Measurements from ENCODE around the gene LILRA1. TPM values are rescaled to one million over a fixed set of nuclear protein-coding genes. Genes with fewer than 3 reads are reported as not detected.
"Not testable (repeated sequence)": the region's sequence is repeated elsewhere in the genome, so short reads cannot be mapped to it uniquely, and the experiment has no call there.

Gene LILRA1
- not detected in 2 replicates for total RNA-seq

DNA sequence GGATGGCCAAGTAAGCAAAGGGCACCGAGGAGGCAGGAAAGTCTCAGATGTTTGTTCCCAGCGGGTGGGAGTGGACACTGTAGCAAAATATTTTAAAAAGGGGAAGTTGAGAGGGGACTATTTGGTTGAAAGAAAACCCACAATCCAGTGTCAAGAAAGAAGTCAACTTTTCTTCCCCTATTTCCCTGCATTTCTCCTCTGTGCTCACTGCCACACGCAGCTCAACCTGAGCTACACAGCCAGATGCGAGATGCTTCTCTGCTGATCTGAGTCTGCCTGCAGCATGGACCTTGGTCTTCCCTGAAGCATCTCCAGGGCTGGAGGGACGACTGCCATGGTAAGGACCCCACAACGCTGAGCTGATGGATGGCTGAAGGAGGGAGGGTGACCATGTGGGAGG lies at the start of gene LILRA1:
LILRA1 (plus strand) TSS at position 188 of the 400 bp plus-strand sequence. CDS start 613 bp downstream, outside the sequence.
- DNase-seq (ENCODE audit: low read depth in 2 of 2): not testable (repeated sequence)

GRCh38 chr19:54548806-54549205 lies 44.6 kb upstream of the LILRA1 start:
- DNase-seq (ENCODE audit: low read depth in 2 of 2): no peak

GRCh38 chr19:54549224-54549623 lies 44.2 kb upstream of the LILRA1 start:
- DNase-seq (ENCODE audit: low read depth in 2 of 2): no peak

- DNase-seq (ENCODE audit: low read depth in 2 of 2): no peak
Observed at GRCh38 chr19:54551293-54551692, 42.1 kb upstream of the LILRA1 start.

DNA sequence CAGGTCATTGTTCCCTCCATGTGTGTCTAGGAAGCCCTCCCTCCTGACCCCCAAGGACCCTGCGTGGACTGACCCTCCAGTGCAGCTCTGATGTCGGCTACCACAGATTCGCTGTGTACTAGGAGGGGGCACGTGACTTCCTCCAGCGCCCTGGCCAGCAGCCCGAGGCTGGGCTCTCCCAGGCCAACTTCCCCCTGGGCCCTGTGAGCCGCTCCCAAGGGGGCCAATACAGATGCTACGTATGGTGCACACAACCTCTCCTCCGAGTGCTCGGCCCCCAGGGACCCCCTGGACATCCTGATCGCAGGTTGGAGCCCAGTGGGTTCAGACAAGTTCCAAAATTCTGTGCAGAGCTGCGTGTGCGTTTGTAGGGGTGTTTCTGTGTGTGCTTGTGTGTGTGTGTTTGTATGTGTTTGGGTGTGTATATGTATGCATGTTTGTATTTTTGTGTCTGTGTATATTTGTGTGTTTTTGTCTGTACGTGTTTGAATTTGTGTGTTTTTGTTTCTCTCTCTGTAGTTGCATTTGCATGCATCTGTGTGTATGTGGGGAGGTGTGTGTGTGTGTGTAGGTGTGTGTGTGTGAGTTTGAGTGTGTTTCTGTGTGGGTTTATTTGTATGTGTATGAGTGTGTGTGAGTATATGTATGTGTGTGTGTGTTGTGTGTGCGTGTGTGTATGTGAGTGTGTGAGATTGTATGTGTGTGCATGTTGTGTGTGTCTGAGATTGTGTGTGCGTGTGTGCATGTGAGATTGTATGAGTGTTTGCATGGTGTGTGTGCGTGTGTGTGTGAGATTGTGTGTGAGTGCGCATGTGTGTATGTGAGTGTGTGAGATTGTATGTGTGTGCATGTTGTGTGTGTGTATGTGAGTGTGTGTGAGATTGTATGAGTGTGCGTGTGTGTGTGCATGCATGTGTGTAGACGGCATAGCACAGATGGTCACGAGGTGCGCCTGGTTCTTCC lies 41.2 kb upstream of the LILRA1 start:
- DNase-seq (ENCODE audit: low read depth in 2 of 2): no peak

- DNase-seq (ENCODE audit: low read depth in 2 of 2): no peak
Observed at GRCh38 chr19:54552913-54553310, 40.5 kb upstream of the LILRA1 start.

DNA sequence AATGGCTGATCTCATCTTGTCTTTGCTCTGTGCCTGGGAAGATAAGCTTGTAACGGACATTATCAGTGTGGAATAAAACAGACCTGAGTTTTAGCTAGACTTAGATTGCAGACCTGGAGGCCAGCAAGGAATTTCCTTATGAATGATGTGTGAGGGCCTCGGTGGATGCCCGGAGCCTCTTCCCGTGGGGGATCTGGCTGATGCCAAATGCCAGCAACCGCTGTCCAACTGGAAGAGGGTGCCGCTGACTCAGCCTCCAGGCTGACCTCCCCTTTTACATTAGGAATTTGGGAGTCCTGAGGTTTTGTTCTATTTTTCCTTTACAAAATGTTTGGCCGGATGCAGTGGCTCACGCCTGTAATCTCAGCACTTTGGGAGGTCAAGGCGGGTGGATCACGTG lies 39.4 kb upstream of the LILRA1 start:
- DNase-seq (ENCODE audit: low read depth in 2 of 2): no peak

GRCh38 chr19:54554896-54555295 lies 38.5 kb upstream of the LILRA1 start:
- no peak for DNase-seq (ENCODE audit: low read depth in 2 of 2)

- DNase-seq (ENCODE audit: low read depth in 2 of 2): no peak
Observed at GRCh38 chr19:54556194-54556593, 37.2 kb upstream of the LILRA1 start.

DNA sequence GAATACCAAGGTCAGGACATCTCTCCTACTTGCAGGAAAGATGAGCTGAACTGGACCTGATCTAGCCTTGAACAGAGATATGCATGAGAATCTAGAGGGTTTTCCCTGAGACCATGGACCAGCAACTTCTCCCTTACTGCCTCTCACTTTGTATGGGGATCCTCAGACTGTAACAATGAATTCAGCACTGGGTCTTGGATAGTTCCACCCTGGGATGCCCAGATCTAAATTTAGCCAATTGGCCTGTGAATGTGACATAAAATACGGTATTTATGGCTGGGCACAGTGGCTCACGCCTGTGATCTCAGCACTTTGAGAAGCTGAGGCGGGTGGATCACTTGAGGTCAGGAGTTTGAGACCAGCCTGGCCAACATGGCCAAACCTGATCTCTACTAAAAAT lies 35.1 kb upstream of the LILRA1 start:
- no peak for DNase-seq (ENCODE audit: low read depth in 2 of 2)

- DNase-seq (ENCODE audit: low read depth in 2 of 2): no peak
Observed at GRCh38 chr19:54560881-54561385, 32.5 kb upstream of the LILRA1 start.

DNA sequence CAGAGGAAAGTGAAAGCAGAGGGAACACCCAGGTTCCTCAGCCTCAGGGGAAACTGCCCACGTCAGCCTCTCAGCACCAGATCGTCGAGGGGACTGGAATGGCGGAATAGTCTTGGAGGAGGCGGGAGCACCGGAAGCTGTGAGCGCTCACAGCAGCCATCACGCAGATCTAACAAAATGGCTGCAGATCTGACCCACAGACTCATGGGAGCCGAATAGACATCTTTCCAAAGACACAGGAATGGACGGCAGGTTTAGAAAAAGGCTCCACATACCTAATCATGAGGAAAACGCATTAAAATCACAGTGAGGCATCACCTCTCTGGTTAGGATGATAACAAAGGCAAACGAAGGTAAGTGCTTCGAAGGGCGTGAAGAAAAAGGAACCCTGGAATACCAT lies 31.6 kb upstream of the LILRA1 start:
- DNase-seq (ENCODE audit: low read depth in 2 of 2): no peak

DNA sequence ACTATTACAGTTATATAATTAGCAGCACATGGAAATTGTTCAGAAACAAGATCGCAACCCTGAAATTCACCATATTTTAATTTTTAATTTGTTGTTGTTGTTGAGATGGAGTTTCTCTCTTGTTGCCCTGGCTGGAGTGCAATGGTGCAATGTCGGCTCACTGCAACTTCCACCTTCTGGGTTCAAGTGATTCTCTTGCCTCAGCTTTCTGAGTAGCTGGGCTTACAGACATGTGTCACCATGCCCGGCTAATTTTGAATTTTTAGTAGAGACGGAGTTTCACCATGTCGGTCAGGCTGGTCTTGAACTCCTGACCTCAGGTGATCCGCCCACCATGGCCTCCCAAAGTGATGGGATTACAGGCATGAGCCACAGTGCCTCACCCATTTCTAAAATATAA lies 30.2 kb upstream of the LILRA1 start:
- DNase-seq (ENCODE audit: low read depth in 2 of 2): not testable (repeated sequence)

GRCh38 chr19:54570316-54570715 lies 23.1 kb upstream of the LILRA1 start:
- DNase-seq (ENCODE audit: low read depth in 2 of 2): no peak

DNA sequence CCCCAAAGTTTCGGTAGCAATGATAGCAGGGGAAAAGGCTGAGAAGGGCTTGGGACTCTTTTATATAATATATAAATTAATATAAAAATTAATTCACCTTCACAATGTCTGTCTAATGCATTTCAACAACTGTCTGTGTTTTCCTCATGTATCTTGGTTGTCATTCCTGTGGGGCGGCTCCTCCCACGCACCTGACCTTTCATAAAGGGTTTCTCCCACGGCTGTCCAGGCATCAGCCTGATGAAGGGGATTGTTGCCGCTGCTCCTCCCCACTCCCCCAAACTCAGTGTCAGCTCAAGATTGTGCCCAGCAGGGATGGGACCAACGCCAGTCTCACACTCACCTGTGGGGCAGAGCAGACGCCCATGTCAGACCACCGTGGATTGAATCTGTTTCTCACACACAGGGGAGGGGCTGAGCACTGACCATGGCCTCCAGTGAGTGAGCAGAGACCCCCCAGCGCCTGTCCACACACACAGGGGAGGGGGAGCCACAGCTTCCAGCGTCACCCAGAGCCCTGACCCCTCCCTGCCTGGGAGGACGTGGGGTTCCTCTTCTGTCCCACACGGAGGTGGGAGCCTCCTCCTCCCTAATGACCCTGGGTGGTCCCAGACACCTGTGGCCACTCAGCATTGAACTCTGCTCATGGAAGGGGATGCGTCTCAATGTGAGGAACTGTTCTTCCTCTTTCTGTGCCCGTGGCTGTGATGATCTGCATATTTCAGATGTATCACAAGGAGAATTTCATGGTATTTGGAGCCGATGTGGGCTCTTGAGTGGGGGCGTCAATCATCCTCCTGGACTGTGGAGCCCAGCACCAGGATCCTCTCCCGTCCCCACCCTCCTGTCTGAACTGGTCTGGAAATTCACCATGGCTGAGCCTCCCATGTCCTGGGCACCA lies 21.5 kb upstream of the LILRA1 start:
- not testable (repeated sequence) for DNase-seq (ENCODE audit: low read depth in 2 of 2)

- no peak for DNase-seq (ENCODE audit: low read depth in 2 of 2)
Observed at GRCh38 chr19:54572696-54573311, 20.6 kb upstream of the LILRA1 start.

- DNase-seq (ENCODE audit: low read depth in 2 of 2): no peak
Observed at GRCh38 chr19:54573330-54573872, 20.0 kb upstream of the LILRA1 start, which contains the start of gene LILRA2. LILRA2 (plus strand) TSS chr19:54573790; CDS start chr19:54573879, 89 bp downstream.

DNA sequence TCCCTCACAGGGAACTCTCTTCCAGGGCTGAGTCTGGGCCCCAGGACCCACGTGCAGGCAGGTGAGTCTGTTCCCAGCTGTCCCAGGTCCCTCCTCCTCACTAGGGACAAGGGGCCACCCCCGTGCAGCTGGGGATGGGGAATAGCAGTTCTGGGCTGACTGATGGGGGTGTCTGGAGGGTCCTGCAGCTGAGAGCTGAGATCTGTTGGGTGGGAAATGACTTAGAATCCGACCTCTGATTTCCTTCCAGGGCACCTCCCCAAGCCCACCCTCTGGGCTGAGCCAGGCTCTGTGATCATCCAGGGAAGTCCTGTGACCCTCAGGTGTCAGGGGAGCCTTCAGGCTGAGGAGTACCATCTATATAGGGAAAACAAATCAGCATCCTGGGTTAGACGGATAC lies 19.4 kb upstream of the LILRA1 start:
- DNase-seq (ENCODE audit: low read depth in 2 of 2): no peak

GRCh38 chr19:54574527-54575056 lies 18.8 kb upstream of the LILRA1 start:
- no peak for DNase-seq (ENCODE audit: low read depth in 2 of 2)

DNA sequence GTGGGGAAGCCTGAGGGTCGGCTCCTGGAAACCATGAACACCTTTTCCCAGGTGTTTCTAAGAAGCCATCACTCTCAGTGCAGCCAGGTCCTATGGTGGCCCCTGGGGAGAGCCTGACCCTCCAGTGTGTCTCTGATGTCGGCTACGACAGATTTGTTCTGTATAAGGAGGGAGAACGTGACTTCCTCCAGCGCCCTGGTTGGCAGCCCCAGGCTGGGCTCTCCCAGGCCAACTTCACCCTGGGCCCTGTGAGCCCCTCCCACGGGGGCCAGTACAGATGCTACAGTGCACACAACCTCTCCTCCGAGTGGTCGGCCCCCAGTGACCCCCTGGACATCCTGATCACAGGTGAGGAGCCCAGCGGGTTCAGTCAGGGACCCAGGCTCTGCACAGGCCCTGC lies 18.2 kb upstream of the LILRA1 start:
- not testable (repeated sequence) for DNase-seq (ENCODE audit: low read depth in 2 of 2)
